Mesendoderm (in vitro differentiated cells): ENCODE results near the gene SCN4B.

Source experiments
- DNase-seq: peaks from one replicate; pipeline ENCODE4 v3.0.0; 2013
- H2AK5ac ChIP-seq: 2 replicates; pipeline ENCODE4 v1.6.1; 2013; ENCODE audit warnings: low read length, inconsistent platforms
- H2BK120ac ChIP-seq: 2 replicates; pipeline ENCODE4 v1.6.1; 2013; ENCODE audit warnings: low read depth, mild to moderate bottlenecking, low read length, moderate library complexity, mixed read lengths
- H2BK15ac ChIP-seq: replicated peaks from 2 replicates; pipeline ENCODE4 v1.6.1; 2013; ENCODE audit warnings: low read depth, mild to moderate bottlenecking, moderate library complexity
- H2BK5ac ChIP-seq: 2 replicates; pipeline ENCODE4 v1.6.1; 2013; ENCODE audit warnings: low read length, inconsistent platforms
- H3K18ac ChIP-seq: 2 replicates; pipeline ENCODE4 v1.6.1; 2013; ENCODE audit warnings: mild to moderate bottlenecking, low read length, mixed read lengths
- H3K23ac ChIP-seq: one replicate; pipeline ENCODE4 v1.6.1; 2013; ENCODE audit warnings: low read length
- H3K27ac ChIP-seq: 2 replicates; pipeline ENCODE4 v1.5.1; 2013; ENCODE audit warnings: low read depth, mild to moderate bottlenecking, inconsistent platforms, low read length, moderate library complexity
- H3K27me3 ChIP-seq: 2 replicates; pipeline ENCODE4 v1.6.1; 2013; ENCODE audit warnings: low read length, control low read depth, mild to moderate bottlenecking, inconsistent platforms; ENCODE audit not compliant: insufficient read depth, poor library complexity
- H3K36me3 ChIP-seq: 2 replicates; pipeline ENCODE4 v1.6.1; 2013; ENCODE audit warnings: low read length, inconsistent platforms; ENCODE audit not compliant: control insufficient read depth, insufficient read depth
- H3K4ac ChIP-seq: one replicate; pipeline ENCODE4 v1.6.1; 2013; ENCODE audit warnings: low read depth, mild to moderate bottlenecking, low read length, moderate library complexity
- H3K4me1 ChIP-seq: 2 replicates; pipeline ENCODE4 v1.6.1; 2013; ENCODE audit warnings: low read depth, low read length, inconsistent platforms; ENCODE audit not compliant: control insufficient read depth
- H3K4me2 ChIP-seq: 2 replicates; pipeline ENCODE4 v1.6.1; 2013; ENCODE audit warnings: low read length
- H3K4me3 ChIP-seq: 2 replicates; pipeline ENCODE4 v1.5.1; 2013; ENCODE audit warnings: mild to moderate bottlenecking, low read length
- H3K56ac ChIP-seq: one replicate; pipeline ENCODE4 v1.6.1; 2013; ENCODE audit warnings: low read length
- H3K79me1 ChIP-seq: 2 replicates; pipeline ENCODE4 v1.6.1; 2013; ENCODE audit warnings: low read length, inconsistent platforms
- H3K79me2 ChIP-seq: 2 replicates; pipeline ENCODE4 v1.6.1; 2013; ENCODE audit warnings: mild to moderate bottlenecking, low read length; ENCODE audit not compliant: control insufficient read depth, insufficient read depth
- H3K9ac ChIP-seq: 2 replicates; pipeline ENCODE4 v1.6.1; 2013; ENCODE audit warnings: low read length, inconsistent platforms
- H4K5ac ChIP-seq: one replicate; pipeline ENCODE4 v1.6.1; 2013; ENCODE audit warnings: low read length
- H4K8ac ChIP-seq: one replicate; pipeline ENCODE4 v1.6.1; 2013; ENCODE audit warnings: low read depth, mild to moderate bottlenecking, control low read depth, low read length, moderate library complexity
- WGBS: extraction: QIAGEN DNeasy Blood & Tissue Kit; methylation state at CpG from one replicate; pipeline ENCODE4 v1.1.7; 2013; ENCODE audit warnings: low lambda C conversion rate, missing lambda C conversion rate; ENCODE audit not compliant: insufficient coverage; ENCODE audit errors: extremely low coverage; 5-methylcytosine and 5-hydroxymethylcytosine counted together

Gene SCN4B

DNA sequence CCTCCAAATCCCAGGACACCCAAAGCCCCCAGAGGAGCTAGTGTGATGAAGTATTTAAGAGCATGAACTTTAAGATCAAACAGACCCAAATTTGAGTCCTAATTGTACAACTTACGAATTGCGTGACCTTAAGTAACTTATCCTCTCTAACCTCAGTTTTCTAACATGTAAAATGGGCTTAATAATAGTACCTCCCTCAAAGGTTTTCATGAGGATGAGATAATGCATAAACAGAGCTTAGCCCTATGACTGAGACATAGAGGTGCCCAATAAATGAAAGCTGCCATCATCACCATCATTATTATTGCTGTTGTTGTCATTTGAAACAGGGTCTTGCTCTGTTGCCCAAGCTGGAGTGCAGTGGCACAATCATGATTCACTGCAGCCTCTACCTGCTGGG lies 14.6 kb upstream of the SCN4B start:
- DNase-seq, result no peak
- H3K4me2 ChIP-seq, result no peak overlapping the region
- WGBS, result no CpG with 5 or more reads among the region's 2 CpGs

DNA sequence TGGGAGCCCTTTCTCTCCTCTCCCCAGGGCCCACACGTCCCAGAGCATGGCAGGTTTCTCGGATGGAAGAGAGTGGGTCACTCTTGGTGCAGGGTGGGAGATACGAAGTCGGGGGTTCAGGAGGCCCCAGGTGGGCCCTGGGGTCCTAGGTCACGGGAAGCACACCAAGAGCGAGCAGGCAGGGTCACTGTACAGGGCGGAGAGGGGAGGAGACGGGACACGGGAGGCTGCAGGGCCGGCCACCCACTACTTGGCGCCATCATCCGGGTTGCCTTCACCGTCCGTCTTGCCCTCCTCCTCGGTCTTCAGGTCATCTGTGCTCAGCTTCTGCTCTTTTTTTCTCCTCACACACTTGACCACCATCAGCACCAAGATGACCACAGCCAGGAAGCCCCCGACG lies 14.0 kb upstream of the SCN4B start:
- no CpG with 5 or more reads among the region's 17 CpGs for WGBS
- Histone ChIP-seq H3K4me3 (no peak overlapping the region), H3K18ac (no peak overlapping the region), H3K4me1 (peaks cover 4% of the 10 kb centered on the region), H2BK5ac (no peak overlapping the region), H4K5ac (no peak overlapping the region), H4K8ac (no peak overlapping the region), H2BK15ac (no peak overlapping the region), H2AK5ac (no peak overlapping the region), H3K4ac (no peak overlapping the region), H3K56ac (no peak overlapping the region), H3K23ac (no peak overlapping the region), H3K79me1 (no peaks in the 10 kb centered on the region), H3K9ac (no peak overlapping the region), H3K4me2 (no peak overlapping the region), H3K27me3 (peaks cover 13% of the 10 kb centered on the region), H3K36me3 (no peaks in the 10 kb centered on the region), H3K79me2 (no peaks in the 10 kb centered on the region), H2BK120ac (no peak overlapping the region), H3K27ac (no peak overlapping the region)
- no peak for DNase-seq

More for the DNA sequence above, 14.6 kb upstream of the SCN4B start:
- H3K79me1 ChIP-seq, result no peaks in the 10 kb centered on the region
- H2BK15ac ChIP-seq, result no peak overlapping the region
- H4K5ac ChIP-seq, result no peak overlapping the region
- no peak overlapping the region for H4K8ac ChIP-seq
- H3K4me3 ChIP-seq, result no peak overlapping the region
- H3K79me2 ChIP-seq, result no peaks in the 10 kb centered on the region
- H3K18ac ChIP-seq, result no peak overlapping the region
- no peak overlapping the region for H3K27ac ChIP-seq
- H3K23ac ChIP-seq, result no peak overlapping the region
- H2AK5ac ChIP-seq, result no peak overlapping the region
- no peak overlapping the region for H2BK120ac ChIP-seq
- H3K4ac ChIP-seq, result no peak overlapping the region
- H3K36me3 ChIP-seq, result no peaks in the 10 kb centered on the region
- peaks cover 16% of the 10 kb centered on the region for H3K27me3 ChIP-seq
- H3K4me1 ChIP-seq, result peaks cover 4% of the 10 kb centered on the region
- H3K56ac ChIP-seq, result no peak overlapping the region
- no peak overlapping the region for H3K9ac ChIP-seq
- H2BK5ac ChIP-seq, result no peak overlapping the region

DNA sequence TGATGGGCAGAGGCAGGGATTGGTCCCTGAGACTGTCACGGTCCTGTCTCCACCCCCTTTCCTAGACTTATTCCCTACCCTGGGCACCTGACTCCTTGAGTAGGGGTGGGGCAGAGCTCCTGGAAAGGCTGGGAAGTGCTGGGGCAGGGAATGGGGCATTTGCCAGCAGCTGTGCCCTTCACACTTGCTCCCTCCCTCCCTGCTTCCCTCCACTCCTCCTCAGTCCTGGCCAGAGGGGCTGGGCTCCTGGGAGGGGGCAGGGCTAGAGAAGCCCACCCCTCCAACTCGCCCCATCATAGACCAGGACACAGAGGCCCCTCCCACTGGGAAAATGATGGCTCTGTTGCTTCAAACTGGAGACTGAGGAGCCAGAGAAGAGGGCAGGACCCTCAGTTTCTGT lies 12.3 kb upstream of the SCN4B start:
- H2BK5ac ChIP-seq, result no peak overlapping the region
- H3K4me1 ChIP-seq, result no peaks in the 10 kb centered on the region
- no peak overlapping the region for H2BK120ac ChIP-seq
- H3K4me3 ChIP-seq, result no peak overlapping the region
- H3K18ac ChIP-seq, result no peak overlapping the region
- DNase-seq, result no peak
- no peaks in the 10 kb centered on the region for H3K79me2 ChIP-seq
- no peak overlapping the region for H2AK5ac ChIP-seq
- H3K4me2 ChIP-seq, result no peak overlapping the region
- H4K8ac ChIP-seq, result no peak overlapping the region
- WGBS, result no CpG with 5 or more reads among the region's 2 CpGs
- no peak overlapping the region for H4K5ac ChIP-seq
- H3K79me1 ChIP-seq, result no peaks in the 10 kb centered on the region
- no peak overlapping the region for H3K56ac ChIP-seq
- H3K27ac ChIP-seq, result no peak overlapping the region
- peaks cover under 1% of the 10 kb centered on the region for H3K27me3 ChIP-seq
- H3K4ac ChIP-seq, result no peak overlapping the region
- H3K36me3 ChIP-seq, result no peaks in the 10 kb centered on the region
- no peak overlapping the region for H3K23ac ChIP-seq
- no peak overlapping the region for H2BK15ac ChIP-seq
- no peak overlapping the region for H3K9ac ChIP-seq

DNA sequence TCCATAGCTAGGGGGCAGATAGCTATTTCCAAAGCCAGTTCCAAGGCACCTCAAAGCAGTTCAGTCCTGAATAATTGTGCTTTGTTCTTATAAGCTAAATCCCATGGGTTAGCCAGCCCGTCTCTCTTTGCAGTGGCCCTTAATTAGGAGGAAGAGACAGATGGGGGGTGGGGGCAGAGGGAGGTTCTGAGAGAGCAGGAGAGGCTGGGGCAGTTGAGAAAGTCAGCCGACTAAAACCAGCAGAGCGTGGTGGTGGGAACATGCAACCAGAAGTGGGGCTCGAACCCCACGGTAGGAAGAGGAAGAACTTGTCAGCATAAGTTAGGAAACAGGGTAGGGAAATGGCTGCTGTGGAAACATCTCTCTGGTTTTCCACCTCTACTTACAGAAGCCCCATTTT lies 10.9 kb upstream of the SCN4B start:
- H3K36me3 ChIP-seq, result no peaks in the 10 kb centered on the region
- H4K5ac ChIP-seq, result no peak overlapping the region

DNA sequence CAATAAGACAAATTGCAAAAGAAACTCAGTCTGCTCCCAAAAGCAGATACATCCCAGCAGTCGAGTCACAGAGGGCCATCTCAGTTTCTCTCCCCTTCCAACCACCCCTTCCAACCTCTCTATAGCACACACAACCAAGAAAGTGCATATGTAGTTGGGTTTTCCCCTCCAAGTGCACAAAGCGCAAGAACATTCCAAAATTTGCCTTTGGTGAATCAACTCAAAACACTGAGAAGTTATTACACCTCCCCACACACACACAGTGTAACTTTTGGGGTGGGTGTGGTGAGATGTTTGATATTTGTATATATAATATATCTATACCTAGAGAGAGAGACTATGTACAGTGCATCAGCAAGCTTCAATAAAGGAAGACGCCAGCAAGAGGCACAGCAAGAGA lies 10.2 kb upstream of the SCN4B start:
- no peak overlapping the region for H2AK5ac ChIP-seq
- H3K4me3 ChIP-seq, result no peak overlapping the region
- H3K9ac ChIP-seq, result no peak overlapping the region
- H3K23ac ChIP-seq, result no peak overlapping the region
- H2BK5ac ChIP-seq, result no peak overlapping the region
- no peak overlapping the region for H3K18ac ChIP-seq
- no peaks in the 10 kb centered on the region for H3K79me2 ChIP-seq
- H4K5ac ChIP-seq, result no peak overlapping the region
- no peak overlapping the region for H3K4me2 ChIP-seq
- no peak overlapping the region for H3K27ac ChIP-seq
- no peak overlapping the region for H2BK120ac ChIP-seq
- no peak overlapping the region for H3K4ac ChIP-seq
- no peaks in the 10 kb centered on the region for H3K4me1 ChIP-seq
- DNase-seq, result no peak
- no peak overlapping the region for H4K8ac ChIP-seq
- H3K27me3 ChIP-seq, result peaks cover 7% of the 10 kb centered on the region
- no peak overlapping the region for H3K56ac ChIP-seq
- no peaks in the 10 kb centered on the region for H3K36me3 ChIP-seq
- WGBS, result no CpG with 5 or more reads among the region's 3 CpGs
- no peak overlapping the region for H2BK15ac ChIP-seq
- no peaks in the 10 kb centered on the region for H3K79me1 ChIP-seq

More for the DNA sequence above, 10.9 kb upstream of the SCN4B start:
- Histone ChIP-seq H3K4ac (no peak overlapping the region), H2BK120ac (no peak overlapping the region), H3K4me1 (no peaks in the 10 kb centered on the region), H2AK5ac (no peak overlapping the region), H3K56ac (no peak overlapping the region), H3K4me3 (no peak overlapping the region), H3K79me1 (no peaks in the 10 kb centered on the region), H3K23ac (no peak overlapping the region), H3K4me2 (no peak overlapping the region), H3K79me2 (no peaks in the 10 kb centered on the region), H3K18ac (no peak overlapping the region), H3K27me3 (peaks cover 3% of the 10 kb centered on the region), H2BK15ac (no peak overlapping the region), H3K9ac (no peak overlapping the region), H3K27ac (no peak overlapping the region), H4K8ac (no peak overlapping the region), H2BK5ac (no peak overlapping the region)
- no peak for DNase-seq
- whole genome bisulfite sequencing, result no CpG with 5 or more reads among the region's 5 CpGs

DNA sequence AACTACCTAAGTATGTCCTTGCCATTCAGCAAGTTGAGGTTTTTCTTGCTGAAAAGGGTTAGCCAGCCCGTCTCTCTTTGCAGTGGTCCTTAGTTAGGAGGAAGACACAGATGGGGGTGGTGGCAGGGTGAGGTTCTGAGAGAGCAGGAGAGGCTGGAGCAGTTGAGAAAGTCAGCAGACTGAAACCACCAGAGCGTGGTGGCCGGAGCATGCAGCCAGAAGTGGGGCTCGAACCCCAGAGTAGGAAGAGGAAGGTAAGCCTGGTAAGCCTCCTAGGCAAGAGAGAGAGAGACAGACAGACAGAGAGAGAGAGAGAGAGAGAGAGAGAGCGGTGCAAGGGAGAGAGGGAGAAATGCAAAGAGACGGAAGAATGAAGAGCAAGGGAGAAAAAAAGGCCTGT lies 9.2 kb upstream of the SCN4B start:
- Histone ChIP-seq H3K4me1 (peaks cover 4% of the 10 kb centered on the region), H3K23ac (no peak overlapping the region), H3K79me1 (no peaks in the 10 kb centered on the region), H4K5ac (no peak overlapping the region), H3K27me3 (peaks cover 17% of the 10 kb centered on the region), H2BK5ac (no peak overlapping the region), H3K36me3 (no peaks in the 10 kb centered on the region), H2BK120ac (no peak overlapping the region), H3K4me3 (no peak overlapping the region), H2BK15ac (no peak overlapping the region), H3K79me2 (no peaks in the 10 kb centered on the region), H3K4ac (no peak overlapping the region), H3K18ac (no peak overlapping the region), H3K9ac (no peak overlapping the region), H3K27ac (no peak overlapping the region), H3K56ac (no peak overlapping the region), H3K4me2 (no peak overlapping the region), H4K8ac (no peak overlapping the region), H2AK5ac (no peak overlapping the region)
- no CpG with 5 or more reads among the region's 6 CpGs for WGBS
- no peak for DNase-seq
